ENCODE results near the gene AFF4. TPM values are rescaled to one million over a fixed set of nuclear protein-coding genes. Genes with fewer than 3 reads are reported as not detected.

AFF4 gene
- total and polyA plus RNA-seq, 2 donors (not counting 1 experiment from before 2014, with no cell fraction given), result 16.2 to 81.5 TPM

GRCh38 chr5:132832612-132833011, 130.8 kb downstream of the AFF4 start:
- H3K79me2 ChIP-seq (ENCODE audit: control insufficient read depth, insufficient read depth, low read length), result no peaks in the 10 kb centered on the region
- ChIA-PET POLR2A (no interaction called here), CTCF (interaction anchor here (1.3 to 7.4 kb wide), 3 partner anchors 12 to 50 kb away, joined by 5 to 41 read pairs (median 13); partner anchors contain the start of genes GDF9 and UQCRQ)
- Mint-ChIP-seq H3K9me3 (ENCODE audit: insufficient read depth) (no peaks in the 10 kb centered on the region), H3K27ac (no peak overlapping the region), H3K27me3 (peaks cover 8% of the 10 kb centered on the region), H3K4me3 (peak overlapping the region; percentile 47), H3K4me1 (peaks cover 14% of the 10 kb centered on the region)
- H3K9me3 ChIP-seq (ENCODE audit: control extremely low read depth in 1 of 3, control insufficient read depth in 2 of 3, insufficient read depth in 1 of 3, low read length in 2 of 3), result peaks cover 0 to 7% (median 0%) of the 10 kb centered on the region in 3 donors
- intact Hi-C loops (cut with micrococcal nuclease), result loop anchor here (5.0 kb wide), 1 partner anchor 515 kb away; no protein-coding TSS in a partner anchor
- no peaks in the 10 kb centered on the region for H4K20me1 ChIP-seq (ENCODE audit: control insufficient read depth, insufficient read depth, low read length, poor library complexity, severe bottlenecking)
- no peak overlapping the region for H2AFZ ChIP-seq (ENCODE audit: insufficient read depth, low read depth, low read length, poor library complexity, severe bottlenecking)
- H3K36me3 ChIP-seq (replicated peaks in 1 of 2; ENCODE audit: control extremely low read depth in 1 of 2, control insufficient read depth in 1 of 2, extremely low read depth in 1 of 2, insufficient read depth in 2 of 2, low read length in 1 of 2), result no peaks in the 10 kb centered on the region
- no peak overlapping the region for H3K4me3 ChIP-seq (ENCODE audit: control extremely low read depth in 1 of 5, extremely low read depth in 1 of 5, insufficient read depth in 1 of 5, low read depth in 2 of 5, low read length in 4 of 5)
- no peak overlapping the region for H3K27ac ChIP-seq (ENCODE audit: low read length in 2 of 2)
- 100% methylated on average over 5 of the region's 5 CpGs for WGBS (ENCODE audit: insufficient coverage)
- H3K4me1 ChIP-seq (ENCODE audit: control insufficient read depth in 2 of 2, insufficient read depth in 2 of 2, low read length in 2 of 2), result peaks cover 12 to 14% of the 10 kb centered on the region in 2 donors
- DNase-seq, result no peak
- no peak overlapping the region for H3K9ac ChIP-seq (ENCODE audit: low read length)
- TF ChIP-seq CTCF (IDR thresholded peaks at IDR 0.05) (no peak), EZH2 (IDR thresholded peaks at IDR 0.05; ENCODE audit: borderline replicate concordance, insufficient read depth, low read depth, low read length, poor library complexity, severe bottlenecking) (no peak)
- no peak for ATAC-seq (ENCODE audit: low read depth)
- peaks cover 0 to 32% (median 16%) of the 10 kb centered on the region in 4 experiments for H3K27me3 ChIP-seq (replicated peaks in 1 of 4; ENCODE audit: control extremely low read depth in 1 of 4, control insufficient read depth in 3 of 4, insufficient read depth in 4 of 4, low read length in 3 of 4)
- H3K4me2 ChIP-seq (replicated peaks; ENCODE audit: low read depth, low read length, poor library complexity, severe bottlenecking), result no peak overlapping the region

- POLR2A ChIA-PET, result interaction anchor here (1.3 kb wide), 1 partner anchor 9 kb away, joined by 3 read pairs; no protein-coding TSS in a partner anchor
- intact Hi-C loops (cut with micrococcal nuclease), result loop anchor here (5.0 kb wide), 1 partner anchor 516 kb away; no protein-coding TSS in a partner anchor
Observed at GRCh38 chr5:132831095-132831860, 132.2 kb downstream of the AFF4 start.

More at GRCh38 chr5:132831095-132831860, 132.2 kb downstream of the AFF4 start:
- Mint-ChIP-seq H3K4me3 (peak overlapping the region; percentile 83), H3K4me1 (peaks cover 17% of the 10 kb centered on the region), H3K9me3 (ENCODE audit: insufficient read depth) (no peaks in the 10 kb centered on the region), H3K27ac (peak overlapping the region; percentile 37), H3K27me3 (peaks cover 20% of the 10 kb centered on the region)
- H3K36me3 ChIP-seq (replicated peaks in 1 of 2; ENCODE audit: control extremely low read depth in 1 of 2, control insufficient read depth in 1 of 2, extremely low read depth in 1 of 2, insufficient read depth in 2 of 2, low read length in 1 of 2), result no peaks in the 10 kb centered on the region
- peaks cover 12 to 16% of the 10 kb centered on the region in 2 donors for H3K4me1 ChIP-seq (ENCODE audit: control insufficient read depth in 2 of 2, insufficient read depth in 2 of 2, low read length in 2 of 2)
- H3K4me2 ChIP-seq (replicated peaks; ENCODE audit: low read depth, low read length, poor library complexity, severe bottlenecking), result peak overlapping the region; percentile 88
- peak overlapping the region in 3 of 5 experiments; percentile 52 to 73 (median 62) for H3K4me3 ChIP-seq (ENCODE audit: control extremely low read depth in 1 of 5, extremely low read depth in 1 of 5, insufficient read depth in 1 of 5, low read depth in 2 of 5, low read length in 4 of 5)
- H3K27ac ChIP-seq (ENCODE audit: low read length in 2 of 2), result no peak overlapping the region
- no peaks in the 10 kb centered on the region for H4K20me1 ChIP-seq (ENCODE audit: control insufficient read depth, insufficient read depth, low read length, poor library complexity, severe bottlenecking)
- CTCF ChIA-PET, result interaction anchor here (1.1 to 7.4 kb wide), 6 partner anchors 11 to 60 kb away, joined by 3 to 75 read pairs (median 9); partner anchors contain the start of genes GDF9 and UQCRQ
- H3K79me2 ChIP-seq (ENCODE audit: control insufficient read depth, insufficient read depth, low read length), result no peaks in the 10 kb centered on the region
- WGBS (ENCODE audit: insufficient coverage), result 97% methylated on average over 11 of the region's 15 CpGs
- DNase-seq (no peak), ATAC-seq (ENCODE audit: low read depth) (no peak)
- H2AFZ ChIP-seq (ENCODE audit: insufficient read depth, low read depth, low read length, poor library complexity, severe bottlenecking), result peak overlapping the region; percentile 89
- H3K9me3 ChIP-seq (ENCODE audit: control extremely low read depth in 1 of 3, control insufficient read depth in 2 of 3, insufficient read depth in 1 of 3, low read length in 2 of 3), result peaks cover 0 to 5% (median 0%) of the 10 kb centered on the region in 3 donors
- TF ChIP-seq EZH2 (IDR thresholded peaks at IDR 0.05; ENCODE audit: borderline replicate concordance, insufficient read depth, low read depth, low read length, poor library complexity, severe bottlenecking) (no peak), CTCF (IDR thresholded peaks at IDR 0.05) (no peak)
- H3K27me3 ChIP-seq (replicated peaks in 1 of 4; ENCODE audit: control extremely low read depth in 1 of 4, control insufficient read depth in 3 of 4, insufficient read depth in 4 of 4, low read length in 3 of 4), result peaks cover 0 to 44% (median 24%) of the 10 kb centered on the region in 4 experiments
- peak overlapping the region; percentile 65 for H3K9ac ChIP-seq (ENCODE audit: low read length)

Measured in B cell (primary cell).